HG03442 (cell line): Measurements from ENCODE around the gene C12orf60.
"Not testable (repeated sequence)": the region's sequence is repeated elsewhere in the genome, so short reads cannot be mapped to it uniquely, and the experiment has no call there.

Experiments
- ATAC-seq: cut with Tn5 transposase; IDR thresholded peaks from one replicate; pipeline ENCODE4 v1.9.1; 2021; ENCODE audit warnings: mild to moderate bottlenecking, moderate library complexity; ENCODE audit not compliant: unreplicated experiment

Gene C12orf60

GRCh38 chr12:14803011-14803829, at the start of gene C12orf60, which contains the start of gene WBP11:
Gene C12orf60, plus strand, starts transcription at chr12:14803670. Its CDS starts 19,266 bp downstream, at chr12:14822936.
Gene WBP11, minus strand, starts transcription at chr12:14803478. Its CDS starts 2,095 bp downstream, at chr12:14801383.
- ATAC-seq, result peak; percentile 99

- no peak for ATAC-seq
These were observed 46.9 kb upstream of the C12orf60 start for GRCh38 chr12:14756334-14757143.

GRCh38 chr12:14759711-14760280, 43.7 kb upstream of the C12orf60 start:
- ATAC-seq, result not testable (repeated sequence)

- no peak for ATAC-seq
These were observed 38.1 kb upstream of the C12orf60 start for GRCh38 chr12:14765398-14765797.

GRCh38 chr12:14766020-14766419, 37.5 kb upstream of the C12orf60 start:
- not testable (repeated sequence) for ATAC-seq

- no peak for ATAC-seq
These were observed 36.7 kb upstream of the C12orf60 start for GRCh38 chr12:14766649-14767215.

GRCh38 chr12:14767617-14768016, 35.9 kb upstream of the C12orf60 start:
- ATAC-seq, result no peak

- ATAC-seq, result no peak
These were observed 34.6 kb upstream of the C12orf60 start for GRCh38 chr12:14768823-14769405.

- no peak for ATAC-seq
These were observed 34.0 kb upstream of the C12orf60 start for GRCh38 chr12:14769466-14769968.

- peak; percentile 32 for ATAC-seq
These were observed 33.4 kb upstream of the C12orf60 start for GRCh38 chr12:14769969-14770495.

GRCh38 chr12:14770496-14771461, 32.7 kb upstream of the C12orf60 start:
- ATAC-seq, result peak; percentile 23

- no peak for ATAC-seq
These were observed 31.8 kb upstream of the C12orf60 start for GRCh38 chr12:14771651-14772137.

GRCh38 chr12:14772946-14773345, 30.5 kb upstream of the C12orf60 start:
- no peak for ATAC-seq

- peak; percentile 1 for ATAC-seq
These were observed 29.8 kb upstream of the C12orf60 start for GRCh38 chr12:14773685-14774073.

GRCh38 chr12:14774074-14774905, 29.2 kb upstream of the C12orf60 start:
- ATAC-seq, result peak; percentile 58

- no peak for ATAC-seq
These were observed 28.4 kb upstream of the C12orf60 start for GRCh38 chr12:14774906-14775635.

- no peak for ATAC-seq
These were observed 27.9 kb upstream of the C12orf60 start for GRCh38 chr12:14775636-14775980.
